MV-4-11 (cell line): ENCODE data around the gene CDK6.

Experiments
- DNase-seq: peaks from one replicate; lab custom pipeline; 2025; lab: John Stamatoyannopoulos, UW

CDK6 gene

GRCh38 chr7:92736870-92737269 is 99.5 kb downstream of the CDK6 start:
- DNase-seq: no peak

GRCh38 chr7:92735707-92736106 is 100.7 kb downstream of the CDK6 start:
- DNase-seq: no peak

GRCh38 chr7:92732316-92733036 is 103.9 kb downstream of the CDK6 start:
- peak; percentile 43 for DNase-seq

GRCh38 chr7:92731335-92732063 is 104.9 kb downstream of the CDK6 start:
- DNase-seq: peak; percentile 96

GRCh38 chr7:92730808-92731207 is 105.6 kb downstream of the CDK6 start:
- no peak for DNase-seq

GRCh38 chr7:92729751-92730150 is 106.6 kb downstream of the CDK6 start:
- DNase-seq: no peak

- no peak for DNase-seq
These were observed 107.2 kb downstream of the CDK6 start for GRCh38 chr7:92729172-92729571.

GRCh38 chr7:92727755-92728154 is 108.6 kb downstream of the CDK6 start:
- peak; percentile 24 for DNase-seq

- DNase-seq: no peak
These were observed 111.0 kb downstream of the CDK6 start for GRCh38 chr7:92725161-92725925.

- peak; percentile 53 for DNase-seq
These were observed 112.4 kb downstream of the CDK6 start for GRCh38 chr7:92723943-92724342.

- DNase-seq: no peak
These were observed 113.2 kb downstream of the CDK6 start for GRCh38 chr7:92723205-92723604.

- no peak for DNase-seq
These were observed 113.8 kb downstream of the CDK6 start for GRCh38 chr7:92722541-92722940.

GRCh38 chr7:92720604-92721350 is 115.6 kb downstream of the CDK6 start:
- DNase-seq: no peak

GRCh38 chr7:92717993-92718716 is 118.2 kb downstream of the CDK6 start:
- peak; percentile 53 for DNase-seq

GRCh38 chr7:92717623-92717992 is 118.8 kb downstream of the CDK6 start:
- DNase-seq: no peak

GRCh38 chr7:92716825-92717580 is 119.4 kb downstream of the CDK6 start:
- no peak for DNase-seq

- DNase-seq: no peak
These were observed 120.4 kb downstream of the CDK6 start for GRCh38 chr7:92715963-92716362.

- DNase-seq: no peak
These were observed 121.6 kb downstream of the CDK6 start for GRCh38 chr7:92714767-92715166.

GRCh38 chr7:92714280-92714679 is 122.1 kb downstream of the CDK6 start:
- no peak for DNase-seq

GRCh38 chr7:92709912-92710311 is 126.5 kb downstream of the CDK6 start:
- DNase-seq: no peak

- DNase-seq: no peak
These were observed 127.2 kb downstream of the CDK6 start for GRCh38 chr7:92709150-92709549.
